HFF-Myc (cell line): ENCODE results near the gene FYB2.

Experiments used
- DNase-seq: peaks from one replicate; pipeline ENCODE4 v3.0.0-alpha.2; 2011; ENCODE audit warnings: low read depth; ENCODE audit errors: extremely low read depth
- H3K4me3 ChIP-seq: replicated peaks from 2 replicates; pipeline ENCODE4 v1.5.1; 2011; ENCODE audit warnings: low read depth, mild to moderate bottlenecking, control low read depth, low read length
- CTCF ChIP-seq: IDR thresholded peaks from 2 replicates; pipeline ENCODE4 v1.5.1; 2012; ENCODE audit warnings: mild to moderate bottlenecking, low read depth, low read length, control low read depth; ENCODE audit errors: missing control alignments

The FYB2 gene

GRCh38 chr1:56836359-56836758 lies 17.2 kb upstream of the FYB2 start:
- no peak overlapping the region for H3K4me3 ChIP-seq
- TF ChIP-seq CTCF, result no peak
- DNase-seq, result no peak

GRCh38 chr1:56835657-56836056 lies 16.5 kb upstream of the FYB2 start:
- TF ChIP-seq CTCF, result no peak
- H3K4me3 ChIP-seq, result no peak overlapping the region
- DNase-seq, result no peak

DNA sequence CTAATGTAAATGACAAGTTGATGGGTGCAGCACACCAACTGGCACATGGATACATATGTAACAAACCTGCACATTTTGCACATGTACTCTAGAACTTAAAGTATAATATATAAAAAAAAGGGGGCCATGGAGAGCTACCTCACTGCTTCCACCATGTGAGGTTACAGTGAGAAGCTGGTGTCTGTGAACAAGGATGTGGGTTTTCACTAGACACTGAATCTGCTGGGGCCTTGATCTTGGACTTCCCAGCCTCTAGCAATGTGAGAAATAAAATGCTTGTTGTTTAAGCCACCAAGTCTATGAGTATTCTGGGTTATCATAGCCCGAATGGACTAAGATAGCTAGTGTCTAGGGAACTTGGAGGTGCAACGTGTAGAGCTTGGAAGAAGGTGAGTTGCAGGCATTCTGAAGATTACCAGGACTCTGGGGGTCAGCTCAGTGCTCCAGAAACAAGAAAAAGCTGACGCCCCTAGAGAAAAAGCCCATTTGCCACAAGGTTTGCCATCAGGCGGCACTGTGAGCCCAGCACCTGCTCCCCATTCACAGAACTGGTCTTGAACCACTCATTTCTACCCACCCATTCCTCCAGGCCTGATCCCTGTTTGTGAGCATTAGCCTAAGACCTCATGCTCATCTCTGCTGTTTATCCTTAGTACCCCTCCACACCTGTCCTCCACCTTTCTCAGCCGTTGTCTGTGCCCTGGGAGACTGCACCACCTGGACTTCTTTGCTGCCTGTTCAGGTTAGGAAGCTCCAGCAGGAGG lies 15.1 kb upstream of the FYB2 start:
- no peak for DNase-seq
- TF ChIP-seq CTCF, result no peak
- no peak overlapping the region for H3K4me3 ChIP-seq

GRCh38 chr1:56833088-56833487 lies 13.9 kb upstream of the FYB2 start:
- H3K4me3 ChIP-seq, result no peak overlapping the region
- DNase-seq, result no peak
- no peak for TF ChIP-seq CTCF

GRCh38 chr1:56831871-56832693 lies 12.9 kb upstream of the FYB2 start:
- DNase-seq, result peak; percentile 66
- TF ChIP-seq CTCF, result peak; percentile 95
- H3K4me3 ChIP-seq, result no peak overlapping the region

DNA sequence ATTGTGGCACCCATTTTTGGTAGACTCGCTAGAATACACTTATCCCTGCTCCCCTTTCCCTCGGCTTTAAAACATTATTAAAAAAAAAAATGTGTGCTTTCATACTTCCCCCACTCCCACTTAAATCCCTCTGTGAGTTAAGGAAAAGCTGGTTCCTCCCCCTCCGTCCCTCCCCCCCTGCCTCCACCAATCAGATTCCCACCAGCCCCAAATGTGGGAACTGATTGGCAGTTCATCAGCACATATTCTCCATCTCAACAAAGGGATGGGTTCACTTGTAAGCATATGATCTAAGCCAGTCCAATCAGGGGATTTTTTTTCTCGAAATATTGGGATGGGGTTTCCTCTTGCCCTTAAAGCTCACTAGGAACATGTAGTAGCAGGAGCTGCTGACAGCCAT lies 10.8 kb upstream of the FYB2 start:
- H3K4me3 ChIP-seq, result no peak overlapping the region
- no peak for DNase-seq
- TF ChIP-seq CTCF, result no peak
